Endothelial cell of umbilical vein (primary cell): Measurements from ENCODE around the gene ATXN10. TPM values are rescaled to one million over a fixed set of nuclear protein-coding genes. Genes with fewer than 3 reads are reported as not detected.

Experiments
- BruUV-seq: library from RNA; stranded (reverse); fragments of 400-500 nt; replicated peaks from 2 replicates; lab custom pipeline; 2021; lab: Mats Ljungman, UMichigan
- CTCF ChIA-PET: fragments of 300-600, 350-600 bp; sonication (Branson Sonifier 250); formaldehyde crosslinking; loops from one replicate; lab custom pipeline; 2021; ENCODE audit warnings: antibody characterized with exemption, inconsistent platforms; lab: Charles Lee
- POLR2A ChIA-PET: fragments of 300-600, 350-600 bp; sonication (Branson Sonifier 250); formaldehyde crosslinking; loops from one replicate; lab custom pipeline; 2021; ENCODE audit warnings: antibody characterized with exemption, inconsistent platforms; lab: Charles Lee
- DNase-seq: peaks from one replicate; pipeline ENCODE4 v3.0.0-alpha.2; 2011; ENCODE audit warnings: low read depth, low spot score
- FAIRE-seq: peaks from 2 replicates; lab custom pipeline; 2011; peaks lifted over from hg19 to GRCh38; lab: Jason Lieb, UNC
- H2AFZ ChIP-seq: 2 replicates; pipeline ENCODE4 v1.6.0; 2012; ENCODE audit warnings: low read depth, low read length, control low read depth, inconsistent platforms
- H3K27ac ChIP-seq: 2 replicates; pipeline ENCODE4 v1.5.1; 2011; ENCODE audit warnings: low read depth, mild to moderate bottlenecking, control low read depth, low read length, moderate library complexity; ENCODE audit not compliant: insufficient read depth
- H3K27me3 ChIP-seq, 2 experiments: 2 replicates each; pipeline versions ENCODE4 v1.6.0 to v1.6.1; 2011; ENCODE audit warnings: low read length in 2 of 2, mixed read lengths in 1 of 2; ENCODE audit not compliant: control insufficient read depth in 2 of 2, insufficient read depth in 2 of 2
- H3K36me3 ChIP-seq, 2 experiments: 2 replicates in 1 of 2; 3 replicates in 1 of 2; pipeline ENCODE4 v1.5.1; 2011; ENCODE audit warnings: low read length in 2 of 2, mild to moderate bottlenecking in 1 of 2, moderate library complexity in 1 of 2; ENCODE audit not compliant: control insufficient read depth in 2 of 2, insufficient read depth in 2 of 2; ENCODE audit errors: extremely low read depth in 1 of 2
- H3K4me1 ChIP-seq: 3 replicates; pipeline ENCODE4 v1.5.1; 2011; ENCODE audit warnings: mild to moderate bottlenecking, low read length; ENCODE audit not compliant: control insufficient read depth, insufficient read depth; ENCODE audit errors: extremely low read depth
- H3K4me2 ChIP-seq: 2 replicates; pipeline ENCODE4 v1.6.1; 2011; ENCODE audit warnings: low read length, control low read depth, mixed read lengths; ENCODE audit not compliant: insufficient read depth
- H3K4me3 ChIP-seq, 3 experiments: fragments of 200-600 bp in 1 of 3; sonication (generic), shearing (Covaris generic) in 1 of 3; replicated peaks in 1 of 3; 2 replicates each; pipeline ENCODE4 v1.5.1; 2011 to 2016; ENCODE audit warnings: control low read depth in 3 of 3, low read length in 3 of 3, mild to moderate bottlenecking in 2 of 3, inconsistent platforms in 1 of 3, low read depth in 1 of 3, moderate library complexity in 1 of 3; ENCODE audit not compliant: insufficient read depth in 1 of 3
- H3K79me2 ChIP-seq: 2 replicates; pipeline ENCODE4 v1.6.0; 2012; ENCODE audit warnings: low read length, inconsistent platforms; ENCODE audit not compliant: control insufficient read depth, insufficient read depth
- H3K9ac ChIP-seq: replicated peaks from 2 replicates; pipeline ENCODE3; 2011; ENCODE audit warnings: low read length, control low read depth; ENCODE audit not compliant: insufficient read depth; ENCODE audit errors: extremely low read depth
- H3K9me1 ChIP-seq: replicated peaks from 3 replicates; pipeline ENCODE4 v1.6.0; 2011; ENCODE audit warnings: mild to moderate bottlenecking, low read length; ENCODE audit not compliant: control insufficient read depth, insufficient read depth; ENCODE audit errors: extremely low read depth
- H3K9me3 ChIP-seq: replicated peaks from 2 replicates; pipeline ENCODE4 v1.5.1; 2012; ENCODE audit warnings: low read length, inconsistent platforms; ENCODE audit not compliant: control insufficient read depth, insufficient read depth
- H4K20me1 ChIP-seq: replicated peaks from 2 replicates; pipeline ENCODE3; 2011; ENCODE audit warnings: mild to moderate bottlenecking, low read length; ENCODE audit not compliant: control insufficient read depth, insufficient read depth; ENCODE audit errors: extremely low read depth
- CTCF ChIP-seq, 2 donors: IDR thresholded peaks; 1 replicate in 1 of 2; 2 replicates in 1 of 2; pipeline ENCODE4 v1.5.1; 2011; ENCODE audit warnings: low read length in 2 of 2, mild to moderate bottlenecking in 2 of 2, moderate library complexity in 2 of 2, control low read depth in 1 of 2, inconsistent platforms in 1 of 2, low read depth in 1 of 2; ENCODE audit not compliant: insufficient read depth in 1 of 2; ENCODE audit errors: extremely low read depth in 1 of 2
- EZH2 ChIP-seq: IDR thresholded peaks from 2 replicates; pipeline ENCODE4 v1.6.1; 2012; ENCODE audit warnings: borderline replicate concordance, low read depth, mild to moderate bottlenecking, moderate library complexity, low read length, inconsistent platforms; ENCODE audit not compliant: severe bottlenecking
- FOS ChIP-seq: IDR thresholded peaks from 2 replicates; pipeline ENCODE4 v1.6.1; 2011; ENCODE audit warnings: mild to moderate bottlenecking, low read length, moderate library complexity, borderline replicate concordance; ENCODE audit not compliant: insufficient read depth
- GATA2 ChIP-seq: IDR thresholded peaks from 2 replicates; pipeline ENCODE4 v1.7.0; 2011; ENCODE audit warnings: low read depth, mild to moderate bottlenecking, moderate library complexity, mixed read lengths, low read length; ENCODE audit not compliant: insufficient read length, insufficient read depth
- JUN ChIP-seq: IDR thresholded peaks from 2 replicates; pipeline ENCODE4 v1.6.1; 2011; ENCODE audit warnings: borderline replicate concordance, low read depth; ENCODE audit not compliant: insufficient read length, insufficient read depth
- MAX ChIP-seq: IDR thresholded peaks from 2 replicates; pipeline ENCODE4 v1.6.1; 2011; ENCODE audit not compliant: insufficient read depth, insufficient read length
- MYC ChIP-seq: IDR thresholded peaks from one replicate; pipeline ENCODE4 v1.6.1; 2011; ENCODE audit warnings: mild to moderate bottlenecking, low read depth, low read length
- dilution Hi-C: fragments of 300-500 bp; cut with MboI; formaldehyde crosslinking; loops from one replicate; pipeline ENCODE4 v1.15.0; 2019; ENCODE audit warnings: low sequenced_read_pairs; ENCODE audit not compliant: extremely low pct_ligation_motif_present
- intact Hi-C: fragments of 100-400 bp; cut with micrococcal nuclease; formaldehyde crosslinking; loops from one replicate; pipeline ENCODE4 v1.10.0; 2022
- polyA plus RNA-seq, 4 experiments: library from polyadenylated mRNA; depleted of rRNA in 3 of 4; stranded (reverse) in 3 of 4; unstranded in 1 of 4; fragments of >200 nt; gene quantifications; 2 replicates each; pipeline versions ENCODE4 v1.2.1 to v1.2.3, GENCODE V29; 2011 to 2012; ENCODE audit warnings: missing spikeins in 1 of 4
- total RNA-seq: library from RNA; stranded (reverse); gene quantifications from 2 replicates; pipeline ENCODE4 v1.2.3, GENCODE V29; 2021

ATXN10 gene
- total and polyA plus RNA-seq, 2 donors (not counting 3 experiments of a cell fraction or from before 2014, with no cell fraction given): 73.2 to 91.9 TPM

GRCh38 chr22:45722006-45722405 is 50.4 kb downstream of the ATXN10 start:
- intact Hi-C loops: no loop called here

More at GRCh38 chr22:45722006-45722405, 50.4 kb downstream of the ATXN10 start:
- Histone ChIP-seq H3K4me1 (no peaks in the 10 kb centered on the region), H3K9me3 (no peaks in the 10 kb centered on the region), H3K4me3 (no peak overlapping the region), H4K20me1 (peaks cover 4% of the 10 kb centered on the region), H2AFZ (no peak overlapping the region), H3K79me2 (peaks cover 43% of the 10 kb centered on the region), H3K36me3 (peaks cover 2 to 3% of the 10 kb centered on the region in 2 experiments), H3K4me2 (no peak overlapping the region), H3K27me3 (no peaks in the 10 kb centered on the region), H3K9ac (no peak overlapping the region), H3K9me1 (no peaks in the 10 kb centered on the region), H3K27ac (no peak overlapping the region)
- DNase-seq: no peak
- ChIA-PET POLR2A (no interaction called here), CTCF (interaction anchor here (1.4 to 1.5 kb wide), 3 partner anchors 9 to 77 kb away, joined by 3 to 4 read pairs (median 3); no protein-coding TSS in a partner anchor)
- TF ChIP-seq JUN (no peak), MAX (no peak), EZH2 (no peak), FOS (no peak), CTCF (IDR thresholded peaks at IDR 0.05; ENCODE audit: extremely low read depth in 1 of 2, insufficient read depth in 1 of 2, low read depth in 1 of 2, low read length in 2 of 2) (no peak), GATA2 (no peak), MYC (no peak)
- BruUV-seq: no TSS peak
- FAIRE-seq: no peak
- dilution Hi-C loops: no loop called here
